GM20000 (cell line): ENCODE results near the gene CLEC4G.
"Not testable (repeated sequence)": the region's sequence is repeated elsewhere in the genome, so short reads cannot be mapped to it uniquely, and the experiment has no call there.

ENCODE experiments used
- DNase-seq: peaks from one replicate; pipeline ENCODE4 v3.0.0; 2012; ENCODE audit warnings: low spot score
- TF ChIP-seq, protein P1 (sequence below): IDR thresholded peaks from 2 replicates; pipeline ENCODE4 v1.5.1; 2012; ENCODE audit warnings: mild to moderate bottlenecking, control low read depth; ENCODE audit errors: extremely low read depth, missing control alignments

The CLEC4G gene

DNA sequence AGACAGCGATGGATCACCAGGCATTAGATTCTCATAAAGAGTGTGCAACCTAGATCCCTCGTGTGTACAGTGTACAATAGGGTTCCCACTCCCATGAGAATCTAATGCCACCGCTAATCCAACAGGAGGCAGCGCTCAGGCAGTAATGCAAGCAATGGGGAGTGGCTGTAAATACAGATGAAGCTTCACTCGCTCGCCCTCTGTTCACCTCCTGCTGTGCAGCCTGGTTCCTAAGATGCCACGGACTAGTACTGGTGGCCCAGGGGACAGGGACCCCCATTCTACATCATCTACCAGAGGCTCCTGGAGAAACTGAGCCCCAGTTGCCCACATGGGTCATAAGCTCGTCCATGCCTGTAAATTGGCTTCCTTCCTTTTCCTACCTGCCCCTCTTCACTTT lies 39.2 kb upstream of the CLEC4G start:
- TF ChIP-seq, protein P1, sequence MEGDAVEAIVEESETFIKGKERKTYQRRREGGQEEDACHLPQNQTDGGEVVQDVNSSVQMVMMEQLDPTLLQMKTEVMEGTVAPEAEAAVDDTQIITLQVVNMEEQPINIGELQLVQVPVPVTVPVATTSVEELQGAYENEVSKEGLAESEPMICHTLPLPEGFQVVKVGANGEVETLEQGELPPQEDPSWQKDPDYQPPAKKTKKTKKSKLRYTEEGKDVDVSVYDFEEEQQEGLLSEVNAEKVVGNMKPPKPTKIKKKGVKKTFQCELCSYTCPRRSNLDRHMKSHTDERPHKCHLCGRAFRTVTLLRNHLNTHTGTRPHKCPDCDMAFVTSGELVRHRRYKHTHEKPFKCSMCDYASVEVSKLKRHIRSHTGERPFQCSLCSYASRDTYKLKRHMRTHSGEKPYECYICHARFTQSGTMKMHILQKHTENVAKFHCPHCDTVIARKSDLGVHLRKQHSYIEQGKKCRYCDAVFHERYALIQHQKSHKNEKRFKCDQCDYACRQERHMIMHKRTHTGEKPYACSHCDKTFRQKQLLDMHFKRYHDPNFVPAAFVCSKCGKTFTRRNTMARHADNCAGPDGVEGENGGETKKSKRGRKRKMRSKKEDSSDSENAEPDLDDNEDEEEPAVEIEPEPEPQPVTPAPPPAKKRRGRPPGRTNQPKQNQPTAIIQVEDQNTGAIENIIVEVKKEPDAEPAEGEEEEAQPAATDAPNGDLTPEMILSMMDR = no peak
- no peak for DNase-seq

DNA sequence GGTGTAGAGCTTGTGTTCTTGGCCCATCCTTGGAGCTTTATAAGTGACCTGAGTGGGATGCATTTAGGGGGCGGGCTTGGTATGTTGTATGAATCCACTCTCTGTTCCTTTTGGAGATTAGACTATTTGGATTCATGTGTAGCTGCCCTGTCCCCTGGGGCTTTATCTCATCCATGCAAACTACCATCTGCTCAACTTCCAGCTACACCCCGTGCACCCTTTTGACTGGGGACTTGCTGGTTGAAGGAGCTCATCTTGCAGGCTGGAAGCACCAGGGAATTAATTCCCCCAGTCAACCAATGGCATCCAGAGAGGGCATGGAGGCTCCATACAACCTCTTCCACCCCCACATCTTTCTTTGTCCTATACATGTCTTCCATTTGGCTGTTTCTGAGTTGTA lies 37.3 kb upstream of the CLEC4G start:
- TF ChIP-seq, protein P1 = no peak
- no peak for DNase-seq

DNA sequence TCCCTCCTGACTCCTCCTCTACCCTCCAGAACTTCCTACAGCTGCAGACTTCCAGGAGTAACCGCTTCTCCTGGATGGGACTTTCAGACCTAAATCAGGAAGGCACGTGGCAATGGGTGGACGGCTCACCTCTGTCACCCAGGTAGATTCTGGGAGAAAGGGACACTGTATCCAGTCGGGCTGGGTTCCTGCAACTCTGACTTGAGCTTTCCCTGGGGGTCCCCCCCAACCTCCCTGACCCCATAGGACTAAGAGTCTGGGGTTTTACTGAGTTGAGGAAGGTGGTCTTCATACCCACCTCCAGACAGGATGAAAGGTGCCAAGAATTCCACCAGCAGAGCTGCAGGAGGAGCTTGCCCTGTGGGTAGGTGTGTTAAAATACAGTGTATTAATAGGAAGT lies 35.6 kb upstream of the CLEC4G start:
- DNase-seq = no peak
- TF ChIP-seq, protein P1 = no peak

DNA sequence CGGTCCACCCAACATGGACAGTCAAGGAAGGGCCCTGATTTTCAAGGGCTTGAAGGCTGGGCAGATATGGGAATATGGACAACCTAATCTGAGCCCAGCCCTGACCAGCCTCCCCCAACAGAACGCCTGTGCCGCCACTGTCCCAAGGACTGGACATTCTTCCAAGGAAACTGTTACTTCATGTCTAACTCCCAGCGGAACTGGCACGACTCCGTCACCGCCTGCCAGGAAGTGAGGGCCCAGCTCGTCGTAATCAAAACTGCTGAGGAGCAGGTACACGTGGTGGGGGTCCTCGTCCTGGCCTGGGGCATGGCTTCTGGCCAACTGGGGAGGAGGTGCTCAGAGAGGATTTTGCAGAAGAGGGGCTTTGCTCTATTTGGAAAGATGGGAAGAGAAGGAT lies 34.6 kb upstream of the CLEC4G start:
- TF ChIP-seq, protein P1 = no peak
- DNase-seq = no peak

DNA sequence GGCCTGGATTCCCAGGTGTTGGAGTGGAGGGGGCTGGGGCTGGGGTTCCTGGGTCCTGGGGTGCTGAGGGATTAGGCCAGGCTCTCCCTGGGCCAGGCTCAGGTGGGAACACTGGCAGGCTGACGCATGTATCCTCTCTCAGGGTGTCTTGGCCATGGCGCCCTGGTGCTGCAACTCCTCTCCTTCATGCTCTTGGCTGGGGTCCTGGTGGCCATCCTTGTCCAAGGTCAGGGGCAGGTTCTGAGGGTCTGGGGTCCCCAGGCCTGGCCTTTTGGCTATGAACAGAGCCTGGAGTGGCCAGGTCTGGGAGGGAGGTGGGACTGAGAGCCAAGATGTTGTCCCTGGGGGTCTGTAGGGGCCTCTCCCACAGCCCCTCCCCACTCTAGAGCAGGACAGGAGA lies 33.1 kb upstream of the CLEC4G start:
- not testable (repeated sequence) for DNase-seq

DNA sequence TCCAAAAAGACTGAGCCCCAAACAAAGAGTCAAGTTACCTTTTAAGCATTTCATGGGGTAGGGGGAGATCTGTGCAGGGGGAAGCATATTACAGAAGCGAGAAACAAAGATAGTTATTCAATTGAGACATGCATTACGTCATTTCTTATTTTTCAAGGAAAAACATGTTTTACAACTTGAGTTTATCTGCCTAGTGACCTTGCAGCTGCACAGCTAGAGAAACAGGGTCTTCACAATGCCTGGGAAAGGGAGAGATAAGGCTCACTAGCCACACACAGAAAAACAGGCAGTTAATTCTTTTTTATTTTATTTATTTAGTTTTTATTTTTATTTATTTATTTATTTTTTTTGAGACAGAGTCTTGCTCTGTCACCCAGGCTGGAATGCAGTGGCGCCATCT lies 32.2 kb upstream of the CLEC4G start:
- DNase-seq = not testable (repeated sequence)

DNA sequence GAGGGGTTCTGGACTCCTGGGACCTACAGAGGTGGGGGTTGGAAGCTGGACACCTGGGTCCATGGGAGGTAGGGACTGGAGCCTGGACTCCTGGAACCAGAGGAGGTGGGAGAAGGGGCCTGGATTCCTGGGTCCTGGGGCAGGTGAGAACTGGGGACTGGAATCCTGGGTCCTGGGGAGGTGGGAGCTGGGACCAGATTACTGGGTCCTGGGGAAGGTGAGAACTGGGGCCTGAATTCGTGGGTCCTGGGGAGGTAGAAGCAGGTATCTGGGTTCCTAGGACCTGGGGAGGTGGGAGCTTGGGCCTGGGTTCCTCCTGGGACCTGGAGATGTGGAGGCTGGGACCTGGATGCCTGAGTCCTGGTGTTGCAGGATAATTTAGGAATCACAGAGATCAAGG lies 31.8 kb upstream of the CLEC4G start:
- TF ChIP-seq, protein P1 = no peak
- DNase-seq = no peak

DNA sequence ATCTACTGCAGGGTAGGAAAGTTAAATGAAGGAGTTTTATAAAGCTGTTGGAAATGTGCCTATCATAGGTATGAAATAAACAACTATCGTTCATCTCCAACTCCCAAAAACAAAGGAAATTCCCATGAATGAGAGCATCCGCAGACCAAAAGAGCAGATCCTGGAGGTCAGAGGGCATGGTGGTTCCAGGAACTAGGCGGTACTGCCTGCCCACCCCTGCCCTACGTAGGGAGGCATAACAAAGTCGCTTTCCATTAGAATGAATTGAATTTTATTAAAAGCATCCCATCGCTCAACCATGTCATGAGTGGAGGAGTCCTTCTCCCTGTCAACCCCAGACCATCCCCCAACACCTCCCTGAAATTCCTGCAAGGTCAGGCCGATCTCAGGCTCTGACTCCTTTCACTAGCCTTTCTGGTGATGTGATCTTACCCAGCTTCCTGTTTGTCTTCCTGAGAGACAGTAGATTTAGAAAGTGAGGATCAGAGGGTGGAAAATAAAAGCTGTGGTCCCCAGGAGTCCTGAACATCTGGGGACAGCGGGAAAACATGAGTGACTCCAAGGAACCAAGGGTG lies 30.9 kb upstream of the CLEC4G start, which contains the start of gene CLEC4M:
TSS of gene CLEC4M (plus strand) at position 525 of the 575 bp plus-strand sequence. CDS start at position 549, 24 bp downstream.
- no peak for DNase-seq
- TF ChIP-seq, protein P1 = no peak
